ENCODE results near the gene PLEKHH2.
"Not testable (repeated sequence)": the region's sequence is repeated elsewhere in the genome, so short reads cannot be mapped to it uniquely, and the experiment has no call there.

PLEKHH2 gene

DNA sequence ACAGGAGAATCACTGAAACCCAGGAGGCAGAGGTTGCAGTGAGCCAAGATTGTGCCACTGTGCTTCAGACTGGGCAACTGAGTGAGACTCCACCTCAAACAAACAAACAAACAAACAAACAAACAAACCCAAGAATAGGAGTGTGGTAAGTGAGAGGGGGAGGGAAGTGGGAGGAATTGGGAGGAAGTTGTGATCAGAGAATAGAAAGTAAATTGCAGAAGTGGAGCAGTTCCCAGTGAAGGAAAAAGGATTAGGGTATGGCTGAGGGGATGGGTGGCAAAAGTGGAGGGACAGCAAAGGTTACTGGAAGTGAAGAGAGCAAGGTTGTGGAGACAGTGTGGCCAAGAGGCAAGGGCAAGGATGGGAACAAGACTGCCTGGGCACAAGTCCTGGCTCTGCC, 80.3 kb downstream of the PLEKHH2 start:
- DNase-seq (ENCODE audit: low read depth), result no peak

GRCh38 chr2:43718530-43719124, 81.6 kb downstream of the PLEKHH2 start:
- no peak for DNase-seq (ENCODE audit: low read depth)

DNA sequence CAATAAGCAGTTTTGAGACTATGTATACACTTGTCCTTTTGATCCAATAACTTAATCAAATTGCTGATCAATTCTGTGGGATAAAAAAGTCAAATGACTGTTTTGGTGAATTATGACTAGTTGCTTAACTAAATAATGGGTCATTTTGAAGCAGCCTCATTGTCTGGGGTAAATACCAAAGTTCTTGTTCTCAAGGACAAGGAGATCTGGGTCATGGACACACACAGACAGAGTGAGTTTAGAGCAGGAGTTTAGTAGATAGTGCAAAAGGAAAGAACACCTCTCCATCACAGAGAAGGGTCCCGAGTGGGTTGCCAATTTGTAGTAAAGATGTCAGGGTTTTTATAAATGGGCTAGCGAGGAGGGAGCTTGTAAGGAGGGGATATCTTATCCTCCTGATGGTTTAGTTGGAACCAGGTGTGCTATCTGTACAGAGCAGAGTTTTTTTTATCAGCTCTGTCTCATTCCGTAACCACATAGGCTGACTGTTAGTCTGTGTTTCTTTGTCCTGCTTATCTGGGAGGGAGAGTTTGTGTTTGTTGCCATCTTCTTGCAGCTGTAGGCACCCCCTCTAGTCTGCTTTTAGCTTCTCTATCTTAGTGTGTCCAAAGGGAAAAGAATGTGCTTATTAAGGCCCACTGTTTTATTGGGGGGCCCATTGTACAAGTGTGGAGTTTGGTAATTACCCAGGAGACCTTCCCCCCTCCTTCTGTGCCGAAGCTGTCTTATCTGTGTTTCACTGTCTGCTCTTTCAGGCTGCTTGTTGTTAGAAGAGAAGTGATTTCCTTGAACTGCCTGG, 87.9 kb downstream of the PLEKHH2 start:
- no peak for DNase-seq (ENCODE audit: low read depth)

DNA sequence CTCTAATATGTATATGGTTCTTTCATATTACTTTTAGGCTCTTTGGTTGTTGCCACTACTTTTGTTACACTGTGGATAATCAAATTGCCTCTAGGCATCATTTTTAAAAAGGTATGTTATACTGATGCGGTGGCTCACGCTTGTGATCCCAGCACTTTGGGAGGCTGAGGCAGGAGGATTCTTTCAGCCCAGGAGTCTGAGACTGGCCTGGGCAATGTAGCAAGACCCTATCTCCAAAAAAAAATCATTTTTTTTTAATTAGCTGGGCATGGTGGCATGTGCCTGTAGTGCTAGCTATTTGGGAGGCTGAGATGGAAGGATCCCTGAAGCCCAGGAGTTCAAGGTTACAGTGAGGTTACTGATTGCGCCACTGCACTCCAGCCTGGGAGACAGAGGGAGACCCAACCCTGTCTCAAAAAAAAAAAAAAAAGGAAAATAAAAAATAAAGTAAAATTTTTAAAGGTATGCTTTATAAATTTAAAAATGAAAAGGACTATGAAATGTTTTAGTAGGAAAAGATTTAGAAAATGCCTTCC, 88.7 kb downstream of the PLEKHH2 start:
- no peak for DNase-seq (ENCODE audit: low read depth)

- DNase-seq (ENCODE audit: low read depth), result not testable (repeated sequence)
Observed at GRCh38 chr2:43726961-43727633, 90.0 kb downstream of the PLEKHH2 start.

DNA sequence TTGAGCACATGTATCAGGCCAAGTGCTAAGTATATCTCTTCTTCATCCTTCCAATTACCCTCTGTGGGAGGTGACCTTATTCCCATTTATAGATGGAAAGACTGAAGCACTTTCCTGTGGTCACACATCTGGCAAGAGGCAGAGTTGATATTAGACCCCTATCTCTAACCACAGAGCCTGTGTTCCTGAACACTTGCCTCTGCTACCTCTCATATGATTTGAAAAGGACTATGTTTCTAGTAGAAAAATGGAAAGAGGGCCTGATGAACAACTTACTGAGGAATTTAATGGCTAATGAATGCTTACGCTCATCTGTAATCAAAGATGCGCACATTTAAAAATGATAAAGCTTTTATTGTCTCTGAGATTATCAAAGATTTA, 90.6 kb downstream of the PLEKHH2 start:
- no peak for DNase-seq (ENCODE audit: low read depth)

DNA sequence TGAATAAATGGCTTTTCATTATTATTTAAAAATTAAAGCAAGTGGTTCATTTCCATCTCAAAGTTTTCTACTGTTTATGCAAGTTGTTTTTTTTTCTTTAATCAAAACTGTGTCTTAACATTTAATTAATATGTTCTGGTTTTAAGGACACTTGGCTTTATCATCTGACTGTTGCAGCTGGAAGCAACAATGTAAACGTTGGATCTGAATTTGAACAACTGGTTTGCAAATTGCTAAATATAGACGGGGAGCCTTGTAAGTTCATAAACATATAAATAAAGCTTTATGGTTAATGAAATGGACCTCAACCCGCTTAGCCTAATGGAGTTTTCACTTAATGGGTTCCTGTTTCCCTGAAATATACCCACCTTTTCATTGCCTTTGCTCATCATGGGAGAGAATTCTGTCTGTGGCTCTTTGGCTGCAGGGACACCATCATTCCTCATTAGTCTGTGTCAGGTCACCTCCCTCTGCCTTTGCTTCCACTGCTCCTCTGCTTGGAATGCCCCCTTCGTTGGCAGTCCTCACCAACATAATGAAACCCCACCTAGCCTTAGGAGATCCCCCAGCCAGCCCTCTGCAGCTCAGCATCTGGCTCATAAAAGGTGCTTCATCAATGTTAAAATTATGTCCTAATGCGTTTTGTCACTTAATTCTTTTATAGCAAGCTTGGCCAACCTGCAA, 92.6 kb downstream of the PLEKHH2 start:
- no peak for DNase-seq (ENCODE audit: low read depth)

- no peak for DNase-seq (ENCODE audit: low read depth)
Observed at GRCh38 chr2:43731211-43731610, 94.2 kb downstream of the PLEKHH2 start.

GRCh38 chr2:43736637-43737036, 99.6 kb downstream of the PLEKHH2 start:
- no peak for DNase-seq (ENCODE audit: low read depth)

- DNase-seq (ENCODE audit: low read depth), result no peak
Observed at GRCh38 chr2:43737097-43737854, 100.2 kb downstream of the PLEKHH2 start.

GRCh38 chr2:43737855-43738254, 100.8 kb downstream of the PLEKHH2 start:
- no peak for DNase-seq (ENCODE audit: low read depth)

DNA sequence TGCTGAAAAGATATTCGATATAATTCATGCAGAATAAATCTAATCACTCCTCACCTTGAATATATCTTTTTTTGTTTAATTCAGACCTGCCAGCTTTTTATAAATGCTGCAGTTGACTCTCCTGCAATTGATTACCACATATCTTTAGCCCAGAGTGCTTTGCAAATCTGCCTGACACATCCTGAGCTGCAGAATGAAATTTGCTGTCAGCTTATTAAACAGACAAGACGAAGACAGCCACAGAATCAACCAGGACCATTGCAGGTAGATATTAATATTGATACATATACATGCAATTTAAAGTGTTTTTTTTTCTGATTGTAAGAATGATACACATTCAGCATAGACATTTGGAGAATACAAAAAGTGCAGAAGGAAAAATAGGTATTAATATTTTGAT, 101.2 kb downstream of the PLEKHH2 start:
- no peak for DNase-seq (ENCODE audit: low read depth)

DNA sequence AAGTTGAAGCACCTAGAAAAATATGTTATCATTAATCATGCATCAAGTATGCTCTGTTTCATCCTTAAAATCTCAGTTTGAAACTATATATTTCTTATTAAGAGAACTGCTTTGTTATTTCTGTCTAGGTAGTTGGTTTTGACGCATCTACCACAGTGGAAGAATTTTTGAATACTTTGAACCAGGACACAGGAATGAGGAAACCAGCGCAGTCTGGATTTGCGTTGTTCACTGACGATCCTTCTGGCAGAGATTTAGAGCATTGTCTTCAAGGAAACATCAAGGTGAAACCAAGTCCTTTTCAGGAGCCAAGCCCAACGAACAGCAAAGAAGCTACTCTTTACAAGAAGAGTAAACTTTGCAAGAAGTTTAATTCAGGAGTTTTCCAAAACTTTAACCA, 106.6 kb downstream of the PLEKHH2 start:
- no peak for DNase-seq (ENCODE audit: low read depth)

- no peak for DNase-seq (ENCODE audit: low read depth)
Observed at GRCh38 chr2:43745457-43745856, 108.4 kb downstream of the PLEKHH2 start.

DNA sequence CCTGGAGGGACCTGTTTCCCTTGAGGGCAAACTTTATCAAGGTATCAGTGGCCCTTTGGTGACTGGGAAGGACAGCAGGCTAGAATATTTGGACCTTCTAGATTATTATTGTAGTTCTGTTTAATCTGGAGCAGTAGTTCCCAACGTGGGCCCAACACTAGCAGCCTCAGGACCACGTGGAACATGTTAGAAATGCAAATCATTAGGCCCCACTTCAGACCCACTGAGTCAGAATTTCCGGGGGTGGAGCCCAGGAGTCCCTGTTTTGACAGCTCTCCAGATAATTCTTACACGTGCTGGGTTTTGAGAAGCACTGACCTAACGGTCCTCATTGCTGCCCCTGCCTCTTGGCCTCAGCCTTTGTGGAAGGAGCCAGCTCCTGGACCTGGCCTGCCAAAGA, 111.3 kb downstream of the PLEKHH2 start:
- peak; percentile 6 for DNase-seq (ENCODE audit: low read depth)

- DNase-seq (ENCODE audit: low read depth), result no peak
Observed at GRCh38 chr2:43749583-43749982, 112.5 kb downstream of the PLEKHH2 start.

DNA sequence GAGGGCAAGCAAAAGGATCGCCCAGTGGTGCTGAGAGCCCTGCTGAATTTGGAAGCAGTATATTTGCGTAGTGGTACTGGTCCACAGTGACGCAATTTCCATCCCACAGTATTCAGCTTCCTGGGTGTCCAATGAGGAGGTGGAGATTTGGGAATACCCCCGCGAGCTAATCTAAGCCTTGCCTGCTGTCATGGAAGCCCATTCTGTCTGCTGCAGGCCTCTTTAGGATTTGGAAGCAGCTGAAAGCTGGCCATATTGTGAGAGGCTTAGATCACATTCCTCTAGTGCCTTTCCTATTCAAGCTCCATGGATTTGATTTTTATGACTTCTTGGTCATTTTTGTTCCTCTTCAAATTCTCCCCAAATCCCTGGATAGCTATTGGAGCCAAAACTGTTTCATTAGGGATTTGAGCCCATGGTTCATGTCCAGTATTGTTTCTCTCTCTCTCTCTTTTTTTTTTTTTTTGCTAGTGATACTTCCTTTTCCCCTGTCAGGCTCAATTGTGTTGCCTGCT, 114.5 kb downstream of the PLEKHH2 start:
- DNase-seq (ENCODE audit: low read depth), result no peak

GRCh38 chr2:43752302-43752701, 115.2 kb downstream of the PLEKHH2 start:
- DNase-seq (ENCODE audit: low read depth), result no peak

DNA sequence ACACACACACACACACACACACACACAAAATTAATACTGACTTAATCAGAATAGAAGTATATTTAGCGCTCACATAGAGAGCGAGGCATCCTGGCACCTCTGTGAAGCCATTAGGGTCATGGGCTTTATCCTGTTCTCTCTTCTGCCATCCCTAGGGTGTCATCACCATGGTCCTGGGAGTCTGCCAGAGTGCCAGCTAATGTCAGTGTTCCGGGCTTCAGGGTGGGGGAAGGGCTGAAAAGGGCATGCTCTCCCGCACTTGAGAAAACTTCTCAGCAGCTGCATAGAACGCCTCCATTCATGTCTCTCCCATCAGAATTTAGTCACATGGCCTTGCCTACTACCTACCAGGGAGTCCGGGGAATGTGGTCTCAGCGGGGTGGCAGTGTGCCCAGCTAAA, 117.1 kb downstream of the PLEKHH2 start:
- DNase-seq (ENCODE audit: low read depth), result no peak

DNA sequence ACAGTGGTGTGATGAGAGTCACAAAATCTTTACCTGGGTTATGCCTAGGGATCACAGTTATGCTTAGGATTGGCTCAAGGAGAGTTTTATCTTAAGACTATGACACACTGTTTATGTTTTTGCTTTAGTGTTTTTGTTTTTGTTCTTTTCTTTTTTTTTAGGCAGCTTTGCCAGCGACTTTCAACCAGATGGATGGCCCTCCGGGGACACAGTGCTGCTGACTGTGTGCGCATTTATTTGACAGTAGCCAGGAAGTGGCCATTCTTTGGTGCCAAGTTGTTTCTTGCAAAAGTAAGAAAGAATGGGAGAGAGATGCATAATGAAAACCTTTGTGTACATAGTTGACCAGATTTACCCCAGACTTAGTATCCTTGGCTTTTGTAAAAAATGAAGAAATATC, 121.7 kb downstream of the PLEKHH2 start:
- no peak for DNase-seq (ENCODE audit: low read depth)

GRCh38 chr2:43759195-43759594, 122.1 kb downstream of the PLEKHH2 start:
- DNase-seq (ENCODE audit: low read depth), result no peak

GRCh38 chr2:43762286-43762685, 125.2 kb downstream of the PLEKHH2 start:
- DNase-seq (ENCODE audit: low read depth), result no peak
